Measurements from ENCODE around the gene CTNNAL1.
"Not testable (repeated sequence)": the region's sequence is repeated elsewhere in the genome, so short reads cannot be mapped to it uniquely, and the experiment has no call there.

CTNNAL1 gene

GRCh38 chr9:108924466-108924865 is 88.8 kb downstream of the CTNNAL1 start:
- DNase-seq: no peak

GRCh38 chr9:108921200-108921599 is 92.1 kb downstream of the CTNNAL1 start:
- DNase-seq: no peak

DNA sequence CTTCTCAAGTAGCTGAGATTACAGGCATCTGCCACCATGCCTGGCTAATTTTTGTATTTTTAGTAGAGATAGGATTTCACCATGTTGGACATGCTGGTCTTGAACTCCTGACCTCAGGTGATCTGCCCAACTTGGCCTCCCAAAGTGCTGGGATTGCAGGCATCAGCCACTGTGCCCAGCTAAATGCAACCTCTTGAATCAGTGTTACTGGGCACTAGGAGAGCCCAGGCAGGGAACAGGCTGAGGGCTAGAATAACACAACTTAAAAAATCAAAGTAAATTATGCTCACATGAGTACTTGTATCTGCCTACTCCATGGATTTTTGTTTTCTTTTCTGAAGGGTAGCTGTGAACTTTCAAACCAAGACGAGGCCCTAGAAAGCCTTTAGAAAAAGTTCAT is 92.9 kb downstream of the CTNNAL1 start:
- DNase-seq: not testable (repeated sequence)

- peak; percentile 10 for DNase-seq
Measured at GRCh38 chr9:108919517-108919916, 93.8 kb downstream of the CTNNAL1 start.

DNA sequence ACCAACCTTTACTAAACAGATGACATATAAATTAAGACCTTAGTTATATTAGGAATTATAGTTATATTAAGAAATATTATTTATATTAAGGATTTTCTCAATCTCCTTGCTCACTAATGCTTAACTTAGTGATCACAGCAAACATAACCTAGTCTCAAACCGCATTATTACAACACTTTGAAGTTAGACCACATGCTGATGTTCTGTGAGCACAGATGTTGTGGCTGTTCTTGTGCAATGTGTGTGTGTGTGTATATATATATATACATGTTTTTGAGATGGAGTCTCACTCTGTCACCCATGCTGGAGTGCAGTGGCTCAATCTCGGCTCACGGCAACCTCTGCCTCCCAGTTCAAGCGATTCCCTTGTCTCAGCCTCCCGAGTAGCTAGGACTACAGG is 99.9 kb downstream of the CTNNAL1 start:
- no peak for DNase-seq

GRCh38 chr9:108911820-108912219 is 101.5 kb downstream of the CTNNAL1 start:
- no peak for DNase-seq

DNA sequence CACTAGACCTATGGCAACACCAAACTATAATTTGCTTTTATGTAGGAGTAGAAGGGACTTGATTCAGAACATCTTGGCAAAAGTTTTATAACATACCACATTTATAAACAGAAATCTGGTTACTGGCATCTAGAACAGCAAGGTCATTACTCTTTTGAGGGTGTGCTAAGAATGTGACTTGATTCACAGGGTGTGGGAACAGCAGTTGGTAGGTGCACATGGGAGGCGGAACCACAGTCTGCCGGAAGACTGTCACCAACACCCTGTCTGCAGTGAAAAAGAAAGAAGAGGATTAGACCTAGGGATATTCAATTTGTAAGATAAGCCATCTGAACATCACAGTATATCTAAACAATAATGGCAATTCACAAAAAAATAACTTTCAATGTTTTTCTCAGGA is 102.4 kb downstream of the CTNNAL1 start:
- DNase-seq: no peak

DNA sequence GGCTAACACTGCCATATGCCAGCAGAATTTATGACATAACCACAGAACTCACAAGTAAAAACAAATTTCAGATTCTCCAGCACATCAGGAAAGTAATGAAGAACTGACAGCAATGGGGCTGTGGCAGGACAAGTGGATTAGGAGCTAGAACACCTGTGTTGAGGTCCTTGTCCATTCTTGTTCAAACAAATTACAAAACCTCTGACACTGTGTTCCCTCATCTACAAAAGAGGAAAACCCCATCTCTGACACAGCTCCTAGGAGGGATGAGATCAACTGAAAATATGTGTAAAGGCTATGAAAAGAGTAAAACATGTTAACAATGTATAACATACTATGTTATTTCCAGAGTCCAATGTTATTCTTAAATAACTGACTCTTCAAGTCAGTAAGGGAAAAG is 102.9 kb downstream of the CTNNAL1 start:
- no peak for DNase-seq

DNA sequence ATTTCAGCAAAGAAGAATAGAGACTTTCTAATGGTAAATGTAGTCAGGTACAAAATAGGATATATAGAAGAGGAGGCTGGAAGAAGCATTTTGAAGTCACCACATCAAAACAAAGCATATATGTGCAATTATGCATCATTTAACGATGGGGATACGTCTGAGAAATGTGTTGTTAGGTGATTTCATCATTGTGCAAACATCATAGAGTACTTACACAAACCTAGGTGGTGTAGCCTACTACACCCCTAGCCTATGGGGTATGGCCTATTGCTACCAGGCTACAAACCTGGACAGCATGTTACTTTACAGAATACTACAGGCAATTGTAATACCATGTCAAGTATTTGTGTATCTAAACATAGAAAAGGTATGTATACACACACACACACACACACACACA is 107.8 kb downstream of the CTNNAL1 start:
- DNase-seq: peak; percentile 23

DNA sequence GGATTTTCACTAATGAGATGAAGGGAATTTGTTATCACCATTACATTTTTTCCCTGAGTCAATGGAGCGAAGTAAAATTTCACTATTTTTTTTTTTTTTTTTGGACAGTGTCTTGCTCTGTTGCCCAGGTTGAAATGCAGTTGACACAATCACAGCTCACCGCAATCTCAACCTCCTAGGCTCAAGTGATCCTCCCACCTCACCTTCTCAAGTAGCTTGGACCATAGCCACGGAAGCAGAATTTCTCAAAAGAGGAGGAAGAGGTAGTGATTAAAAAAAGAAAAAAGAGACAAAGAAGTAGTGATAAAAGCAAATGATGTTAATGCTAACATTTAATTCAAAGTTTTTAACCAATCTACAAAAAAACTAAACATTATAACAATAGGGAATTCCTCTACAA is 109.1 kb downstream of the CTNNAL1 start:
- no peak for DNase-seq

DNA sequence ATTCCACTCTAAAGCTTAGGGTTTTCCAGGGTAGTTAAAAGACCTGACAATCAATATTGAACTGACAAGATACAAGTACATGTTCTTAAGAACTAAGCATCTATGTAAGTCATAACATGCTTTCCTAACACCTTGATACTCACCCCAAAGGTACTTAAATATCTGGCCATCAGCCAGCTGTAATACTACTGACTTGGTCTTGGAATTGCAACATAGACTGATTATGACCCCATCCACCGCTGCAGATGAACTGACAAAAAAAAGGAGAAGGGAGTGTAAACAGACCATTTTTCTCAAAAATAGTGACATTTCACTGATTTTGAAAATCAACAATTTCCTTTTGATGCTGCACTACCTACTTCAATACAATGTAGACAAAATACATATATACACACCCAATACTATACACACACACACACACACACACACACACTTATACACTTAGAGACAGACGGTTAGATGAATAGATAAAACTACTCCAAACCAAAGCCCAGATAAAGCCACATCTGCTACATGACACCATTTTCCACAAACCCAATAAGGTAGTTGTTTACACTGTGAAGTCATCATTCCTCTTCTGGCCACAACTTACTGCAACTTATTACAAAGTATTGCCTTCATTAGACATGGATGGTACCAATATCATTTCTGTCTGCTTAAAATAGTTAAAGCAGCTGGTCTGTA is 109.7 kb downstream of the CTNNAL1 start:
- peak; percentile 50 for DNase-seq

GRCh38 chr9:108900176-108900575 is 113.1 kb downstream of the CTNNAL1 start:
- no peak for DNase-seq

DNA sequence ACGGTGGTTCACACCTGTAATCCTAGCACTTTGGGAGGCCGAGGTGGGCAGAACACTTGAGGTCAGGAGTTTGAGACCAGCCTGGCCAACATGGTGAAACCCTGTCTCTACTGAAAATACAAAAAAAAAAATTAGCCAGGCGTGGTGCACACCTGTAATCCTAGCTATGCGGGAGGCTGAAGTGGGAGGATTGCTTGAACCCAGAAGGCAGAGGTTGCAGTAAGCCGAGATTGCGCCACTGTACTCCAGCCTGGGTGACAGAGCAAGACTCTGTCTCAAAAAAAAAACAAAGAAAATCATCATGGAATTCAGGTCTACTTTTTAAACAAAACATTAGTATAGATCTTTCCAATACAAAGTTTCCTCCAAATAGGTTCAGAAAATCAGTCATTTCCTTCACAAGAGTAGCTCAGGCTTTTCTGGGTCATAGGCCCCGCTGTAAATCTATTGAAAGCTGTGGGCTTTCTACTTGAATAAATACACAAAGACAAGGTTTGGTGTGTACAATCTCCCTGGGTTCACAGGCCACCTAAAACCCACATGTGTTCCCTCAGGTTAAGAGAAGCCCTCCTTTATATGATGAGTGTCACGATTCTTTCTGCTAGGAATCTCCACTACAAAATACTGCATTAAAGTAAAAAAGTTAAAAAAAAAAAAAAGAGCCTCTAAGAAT is 114.1 kb downstream of the CTNNAL1 start:
- not testable (repeated sequence) for DNase-seq

GRCh38 chr9:108897324-108898096 is 115.8 kb downstream of the CTNNAL1 start:
- DNase-seq: no peak

DNA sequence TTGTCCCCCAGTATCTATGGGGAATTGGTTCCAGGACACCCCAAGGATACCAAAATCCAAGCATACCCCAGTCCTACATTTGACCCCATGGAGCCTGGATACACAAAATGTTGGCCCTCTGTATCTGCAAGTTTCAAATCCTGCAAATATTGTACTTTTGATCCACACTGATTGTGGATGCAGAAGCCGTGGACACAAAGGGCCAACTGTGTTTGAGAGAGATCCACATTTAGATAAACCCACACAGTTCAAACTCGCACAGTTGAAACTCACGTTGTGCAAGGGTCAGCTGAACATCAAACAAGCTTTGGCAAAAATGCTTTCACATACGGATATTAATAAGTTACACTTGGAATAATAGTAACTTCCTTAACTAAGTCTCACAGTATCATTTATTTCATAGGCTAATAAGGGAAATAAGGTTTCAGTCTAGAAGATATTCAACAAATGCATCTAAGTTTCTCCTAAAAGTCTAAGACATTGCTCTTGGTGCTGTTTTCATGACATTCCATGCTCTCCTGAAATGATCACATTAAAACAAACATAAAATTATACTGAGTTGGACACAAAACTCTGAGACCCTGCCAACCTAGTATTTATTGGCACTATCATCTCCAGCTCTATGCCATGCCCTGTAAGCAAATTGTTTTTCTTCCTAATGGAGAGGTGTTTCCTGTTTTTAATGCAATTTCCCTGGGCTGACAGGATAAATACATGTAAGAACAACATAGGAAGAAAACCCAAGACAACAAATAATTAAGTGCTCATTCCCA is 118.9 kb downstream of the CTNNAL1 start:
- no peak for DNase-seq
